Upper lobe of right lung (tissue), 1 donor: ENCODE measurements around the gene ZRANB3. TPM values are rescaled to one million over a fixed set of nuclear protein-coding genes. Genes with fewer than 3 reads are reported as not detected.
"Not testable (repeated sequence)": the region's sequence is repeated elsewhere in the genome, so short reads cannot be mapped to it uniquely, and the experiment has no call there.

Source experiments
- ATAC-seq: fragments of 200-7000 bp; cut with Tn5 transposase; one replicate; pipeline ENCODE4 v1.9.1; 2020; ENCODE audit warnings: mild to moderate bottlenecking, moderate library complexity
- DNase-seq: peaks from one replicate; pipeline ENCODE4 v3.0.0-alpha.2; 2020
- H3K27ac ChIP-seq: fragments of 200-600 bp; one replicate; pipeline ENCODE4 v1.8.0; 2022
- H3K27me3 ChIP-seq: fragments of 200-600 bp; one replicate; pipeline ENCODE4 v1.8.0; 2022; ENCODE audit warnings: mild to moderate bottlenecking
- H3K36me3 ChIP-seq: fragments of 200-600 bp; one replicate; pipeline ENCODE4 v1.8.0; 2022
- H3K4me1 ChIP-seq: fragments of 200-600 bp; one replicate; pipeline ENCODE4 v1.8.0; 2022
- H3K4me3 ChIP-seq: fragments of 200-600 bp; one replicate; pipeline ENCODE4 v1.8.0; 2022; ENCODE audit warnings: mild to moderate bottlenecking
- H3K9me3 ChIP-seq: fragments of 200-600 bp; one replicate; pipeline ENCODE4 v1.8.0; 2022
- CTCF ChIP-seq: fragments of 200-600 bp; IDR thresholded peaks from one replicate; pipeline ENCODE4 v1.8.0; 2022; ENCODE audit warnings: antibody characterized with exemption
- intact Hi-C: fragments of 100-400 bp; cut with DNase I; formaldehyde crosslinking; loops from one replicate; pipeline ENCODE4 v1.11.0; 2022
- total RNA-seq: library from RNA; stranded (reverse); fragmentation: NEBNext Ultra II Directional; extraction: Animal tissue kit (Norgen Biotek cat#: 25700); gene quantifications from one replicate; pipeline ENCODE4 v1.2.1, GENCODE V29; 2021
- donor health status: DM: no; HTN: yes; CAD: no; lungs with severe emphysema.

Gene ZRANB3
- total RNA-seq, 1 donor from 2014 or later: 4.1 TPM

GRCh38 chr2:135557530-135557929, 26.5 kb upstream of the ZRANB3 start:
- intact Hi-C loops: no loop called here
- H3K4me1 ChIP-seq: no peaks in the 10 kb centered on the region
- ATAC-seq (peak; percentile 64), DNase-seq (no peak)
- TF ChIP-seq CTCF: no peak
- no peaks in the 10 kb centered on the region for H3K36me3 ChIP-seq
- H3K9me3 ChIP-seq: no peaks in the 10 kb centered on the region
- no peak overlapping the region for H3K4me3 ChIP-seq
- no peak overlapping the region for H3K27ac ChIP-seq
- no peaks in the 10 kb centered on the region for H3K27me3 ChIP-seq

GRCh38 chr2:135555311-135555710, 24.3 kb upstream of the ZRANB3 start:
- Histone ChIP-seq H3K36me3 (no peaks in the 10 kb centered on the region), H3K9me3 (no peaks in the 10 kb centered on the region), H3K27ac (no peak overlapping the region), H3K27me3 (no peaks in the 10 kb centered on the region), H3K4me1 (no peaks in the 10 kb centered on the region), H3K4me3 (no peak overlapping the region)
- peak; percentile 25 for ATAC-seq
- intact Hi-C loops: no loop called here
- no peak for TF ChIP-seq CTCF
- no peak for DNase-seq

- Histone ChIP-seq H3K4me3 (no peak overlapping the region), H3K27me3 (no peaks in the 10 kb centered on the region), H3K4me1 (no peaks in the 10 kb centered on the region), H3K9me3 (no peaks in the 10 kb centered on the region), H3K27ac (no peak overlapping the region), H3K36me3 (no peaks in the 10 kb centered on the region)
- no peak for ATAC-seq
- intact Hi-C loops: no loop called here
- no peak for DNase-seq
- TF ChIP-seq CTCF: no peak
These were observed 21.9 kb upstream of the ZRANB3 start for GRCh38 chr2:135552887-135553286.

GRCh38 chr2:135551356-135551755, 20.3 kb upstream of the ZRANB3 start:
- DNase-seq (no peak), ATAC-seq (no peak)
- no peak for TF ChIP-seq CTCF
- Histone ChIP-seq H3K4me1 (no peaks in the 10 kb centered on the region), H3K9me3 (no peaks in the 10 kb centered on the region), H3K36me3 (no peaks in the 10 kb centered on the region), H3K27ac (no peak overlapping the region), H3K4me3 (no peak overlapping the region), H3K27me3 (no peaks in the 10 kb centered on the region)
- intact Hi-C loops: no loop called here

GRCh38 chr2:135547311-135547710, 16.3 kb upstream of the ZRANB3 start:
- no peaks in the 10 kb centered on the region for H3K36me3 ChIP-seq
- ATAC-seq (no peak), DNase-seq (no peak)
- no peaks in the 10 kb centered on the region for H3K4me1 ChIP-seq
- TF ChIP-seq CTCF: no peak
- no peak overlapping the region for H3K4me3 ChIP-seq
- H3K9me3 ChIP-seq: no peaks in the 10 kb centered on the region
- intact Hi-C loops: no loop called here
- H3K27ac ChIP-seq: no peak overlapping the region
- no peaks in the 10 kb centered on the region for H3K27me3 ChIP-seq

- ATAC-seq: no peak
- Histone ChIP-seq H3K9me3 (no peaks in the 10 kb centered on the region), H3K4me1 (no peaks in the 10 kb centered on the region), H3K4me3 (no peak overlapping the region), H3K36me3 (no peaks in the 10 kb centered on the region), H3K27ac (no peak overlapping the region), H3K27me3 (no peaks in the 10 kb centered on the region)
- intact Hi-C loops: no loop called here
- no peak for TF ChIP-seq CTCF
- no peak for DNase-seq
These were observed 15.4 kb upstream of the ZRANB3 start for GRCh38 chr2:135546436-135546835.

- H3K27ac ChIP-seq, H3K9me3 ChIP-seq, ATAC-seq, intact Hi-C loops, H3K36me3 ChIP-seq, H3K27me3 ChIP-seq, DNase-seq, H3K4me3 ChIP-seq: not testable (repeated sequence)
- H3K4me1 ChIP-seq: peaks cover 12% of the 10 kb centered on the region
These were observed 2.5 kb upstream of the ZRANB3 start for GRCh38 chr2:135533545-135533944.
